Peyer's patch (tissue), 4 donors: ENCODE measurements around the gene FLT4.

Experiments
- CTCF ChIP-seq, 6 experiments: fragments of 450-650 bp in 4 of 6; fragments of 200-600 bp in 2 of 6; sonication (generic) in 1 of 6; IDR thresholded peaks; one replicate each; pipeline ENCODE4 v1.5.1; 2017 to 2019; ENCODE audit warnings: antibody characterized with exemption in 6 of 6, mild to moderate bottlenecking in 3 of 6, moderate library complexity in 1 of 6
- POLR2A ChIP-seq, 2 donors: fragments of 450-650 bp; IDR thresholded peaks; one replicate each; pipeline ENCODE4 v1.5.1; 2017; ENCODE audit warnings: antibody characterized with exemption in 2 of 2, mild to moderate bottlenecking in 2 of 2, moderate library complexity in 2 of 2

GRCh38 chr5:180598316-180598701 is 51.1 kb downstream of the FLT4 start:
- TF ChIP-seq CTCF (IDR thresholded peaks at IDR 0.05) (no peak), POLR2A (IDR thresholded peaks at IDR 0.05) (no peak)
